Activated naive CD4-positive, alpha-beta T cell treated with Interleukin-2 at 50 U/mL for 16 hours (primary cell): ENCODE results near the gene HASPIN.
"Not testable (repeated sequence)": the region's sequence is repeated elsewhere in the genome, so short reads cannot be mapped to it uniquely, and the experiment has no call there.

Source experiments
- DNase-seq: peaks from one replicate; pipeline ENCODE4 v3.0.0-alpha.2; 2020

Gene HASPIN

DNA sequence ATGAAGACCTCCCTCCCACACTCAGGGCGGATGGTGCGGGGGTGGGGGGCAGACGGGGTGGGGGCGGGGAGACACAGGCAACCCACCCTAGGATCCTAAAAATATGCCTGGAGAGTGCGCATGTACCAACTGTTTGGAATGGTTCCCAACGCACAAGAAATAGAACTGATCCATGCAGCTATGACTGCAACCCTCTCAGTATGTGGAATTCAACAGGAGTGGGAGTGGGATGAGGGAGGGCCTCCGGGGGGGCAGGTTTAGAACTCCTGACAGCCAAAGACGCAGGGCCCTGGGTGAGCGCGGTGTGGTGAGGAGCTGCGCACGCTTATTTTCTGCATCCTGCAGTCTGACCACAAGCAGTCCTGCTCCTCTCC lies 26.6 kb upstream of the HASPIN start:
- DNase-seq: no peak

DNA sequence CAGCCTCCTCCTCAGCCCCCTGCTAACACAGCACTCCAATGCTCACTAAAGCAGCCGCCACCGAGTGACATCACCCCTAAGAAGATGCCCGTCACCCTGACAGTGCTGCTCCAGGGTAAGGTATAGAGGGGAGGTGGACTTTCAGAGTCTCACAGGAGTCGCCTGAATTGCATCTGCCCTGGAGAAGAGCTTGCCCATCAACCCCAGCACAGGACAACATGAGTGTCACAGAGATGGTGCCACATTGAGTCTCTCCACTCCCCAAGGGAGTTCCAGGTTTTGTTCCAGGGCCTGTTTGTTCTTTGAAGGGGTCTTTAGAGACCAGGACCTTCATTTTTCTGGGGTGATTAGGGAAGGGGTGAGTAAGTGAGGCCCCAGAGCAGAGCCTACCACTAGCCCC lies 25.6 kb upstream of the HASPIN start:
- no peak for DNase-seq

DNA sequence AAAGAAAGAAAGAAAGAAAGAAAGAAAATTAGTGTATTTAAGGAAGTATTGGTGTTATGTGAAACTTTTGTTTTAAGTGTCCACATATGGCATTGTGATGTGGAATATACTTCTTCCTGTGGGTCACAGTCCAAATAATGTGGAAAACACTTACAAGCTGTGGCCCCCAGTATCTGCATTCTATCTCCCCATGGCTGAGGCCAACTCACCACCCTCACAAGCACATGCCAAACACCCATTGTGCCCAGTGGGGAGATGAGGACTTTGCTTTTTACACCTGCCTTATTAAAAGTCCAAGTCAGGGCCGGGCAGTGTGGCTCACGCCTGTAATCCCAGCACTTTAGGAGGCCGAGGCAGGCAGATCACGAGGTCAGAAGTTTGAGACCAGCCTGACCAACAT lies 23.8 kb upstream of the HASPIN start:
- no peak for DNase-seq

DNA sequence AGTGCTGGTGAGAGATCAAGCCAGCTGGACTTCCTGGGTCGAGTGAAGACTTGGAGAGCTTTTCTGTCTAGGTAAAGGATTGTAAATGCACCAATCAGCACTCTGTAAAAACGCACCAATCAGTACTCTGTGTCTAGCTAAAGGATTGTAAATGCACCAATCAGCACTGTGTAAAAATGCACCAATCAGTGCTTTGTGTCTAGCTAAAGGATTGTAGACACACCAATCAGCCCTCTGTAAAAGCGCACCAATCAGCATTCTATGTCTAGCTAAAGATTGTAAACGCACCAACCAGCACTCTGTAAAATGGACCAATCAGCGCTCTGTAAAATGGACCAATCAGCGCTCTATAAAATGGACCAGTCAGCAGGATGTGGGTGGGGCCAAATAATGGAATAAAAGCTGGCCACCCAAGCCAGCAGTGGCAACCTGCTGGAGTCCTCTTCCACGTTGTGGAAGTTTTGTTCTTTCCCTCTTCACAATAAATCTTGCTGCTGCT lies 21.6 kb upstream of the HASPIN start:
- not testable (repeated sequence) for DNase-seq

DNA sequence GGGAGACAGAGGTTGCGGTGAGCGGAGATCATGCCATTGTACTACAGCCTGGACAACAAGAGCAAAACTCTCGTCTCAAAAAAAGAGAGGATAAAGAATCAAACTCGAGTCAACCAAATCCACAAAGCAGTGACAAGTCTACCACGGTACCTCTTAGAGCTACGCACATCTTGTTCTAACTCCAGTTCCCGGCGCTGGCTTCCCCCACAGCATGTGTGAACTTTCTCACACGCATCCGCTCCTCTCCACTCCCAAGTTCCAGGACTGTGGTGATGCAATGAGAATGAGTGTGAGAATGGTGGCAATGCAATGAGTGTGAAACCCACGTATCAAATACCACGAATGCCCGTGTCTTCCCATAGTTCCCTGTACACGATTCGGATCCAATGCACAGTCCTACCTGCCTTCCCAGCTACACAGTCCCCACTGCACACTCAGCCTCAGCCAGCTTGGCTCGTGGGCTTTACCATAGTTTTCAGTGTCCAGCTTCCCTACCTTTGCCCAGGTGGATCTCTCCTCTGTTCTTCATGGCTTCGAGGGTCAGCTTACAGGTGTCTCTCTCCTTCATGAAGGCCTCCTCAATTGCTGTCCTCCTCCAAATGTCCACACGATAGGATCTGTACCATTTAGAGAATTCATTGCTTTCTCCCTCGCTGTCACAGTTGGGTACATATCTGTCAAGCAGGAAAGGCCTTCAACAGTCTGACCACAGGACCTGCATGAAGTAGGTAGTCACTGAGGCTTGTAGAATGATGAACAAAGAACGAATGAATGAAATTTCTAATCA lies 18.6 kb upstream of the HASPIN start:
- DNase-seq: no peak

DNA sequence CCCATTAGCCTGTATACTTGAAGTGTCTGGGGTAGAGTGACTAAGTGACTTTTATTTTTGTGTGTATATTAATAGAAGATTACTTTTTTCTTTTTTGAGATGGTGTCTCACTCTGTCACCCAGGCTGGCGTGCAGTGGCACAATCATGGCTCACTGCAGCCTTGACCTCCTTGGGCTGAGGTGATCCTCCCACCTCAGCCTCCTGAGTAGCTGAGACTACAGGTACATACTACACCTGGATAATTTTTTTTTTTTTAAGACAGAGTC lies 18.1 kb upstream of the HASPIN start:
- DNase-seq: not testable (repeated sequence)

DNA sequence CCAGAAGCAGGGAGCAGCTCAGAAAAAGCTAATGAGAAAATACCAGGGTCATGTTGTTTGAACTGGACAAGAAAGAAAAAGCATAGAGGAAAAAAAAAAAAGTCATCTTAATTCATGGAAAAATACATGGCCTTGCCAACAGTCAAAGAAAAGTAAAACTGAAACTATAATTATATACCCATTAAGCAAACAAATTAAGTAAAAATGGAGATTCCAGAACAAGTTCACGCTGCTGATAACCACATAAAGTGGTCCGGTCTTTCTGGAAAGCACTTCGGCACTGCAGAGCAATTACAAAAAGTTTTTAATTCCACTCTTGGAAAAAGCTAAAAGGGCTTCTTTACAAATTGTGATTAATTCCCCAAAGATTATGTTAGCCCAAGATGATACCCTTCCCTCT lies 15.3 kb upstream of the HASPIN start:
- DNase-seq: no peak

DNA sequence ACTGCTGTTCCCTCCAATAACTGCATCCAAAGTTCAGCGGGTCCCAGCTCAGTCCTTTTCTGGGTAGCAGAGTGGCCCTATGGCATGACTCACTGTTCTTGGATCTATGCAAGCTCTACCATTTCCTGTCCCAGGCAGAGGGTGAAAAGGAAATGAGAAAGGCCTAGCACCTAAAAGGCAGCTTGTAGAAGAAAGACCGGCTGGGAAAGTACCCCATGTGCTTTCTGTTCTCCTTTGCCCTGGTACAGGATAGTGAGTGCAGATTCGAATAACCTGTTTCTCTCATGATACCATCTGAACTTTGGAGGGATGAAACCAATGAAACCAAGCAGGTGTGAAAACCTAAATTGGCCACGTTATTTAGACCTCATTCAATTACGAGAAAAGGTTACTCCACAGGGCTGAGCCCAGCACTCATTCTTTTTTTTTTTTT lies 12.7 kb upstream of the HASPIN start:
- DNase-seq: peak; percentile 72

DNA sequence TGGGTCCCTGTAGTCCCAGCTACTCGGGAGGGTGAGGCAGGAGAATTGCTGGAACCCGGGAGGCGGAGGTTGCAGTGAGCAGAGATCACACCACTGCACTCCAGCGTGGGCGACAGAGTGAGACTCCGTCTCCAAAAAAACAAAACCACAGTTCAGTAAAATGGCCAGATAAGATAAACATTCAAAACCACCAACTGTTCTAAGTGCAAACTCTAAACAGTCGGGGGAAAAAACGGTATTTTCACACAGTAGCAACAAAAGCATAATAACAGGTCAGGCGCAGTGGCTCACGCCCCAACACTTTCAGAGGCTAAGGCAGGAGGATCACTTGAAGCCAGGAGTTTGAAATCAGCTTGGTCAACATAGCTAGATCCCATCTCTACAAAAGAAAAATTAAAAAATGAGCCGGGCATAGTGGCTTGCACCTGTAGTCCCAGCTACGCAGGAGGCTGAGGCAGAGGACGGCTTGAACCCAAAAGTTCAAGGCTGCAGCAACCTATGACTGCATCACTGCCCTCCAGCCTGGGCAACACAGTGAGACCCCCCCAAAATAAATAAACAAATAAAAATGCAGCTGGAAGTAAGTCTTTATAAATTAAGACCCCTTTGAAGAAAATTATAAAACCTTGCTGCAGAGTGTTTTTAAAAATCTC lies 10.8 kb upstream of the HASPIN start:
- peak; percentile 21 for DNase-seq

DNA sequence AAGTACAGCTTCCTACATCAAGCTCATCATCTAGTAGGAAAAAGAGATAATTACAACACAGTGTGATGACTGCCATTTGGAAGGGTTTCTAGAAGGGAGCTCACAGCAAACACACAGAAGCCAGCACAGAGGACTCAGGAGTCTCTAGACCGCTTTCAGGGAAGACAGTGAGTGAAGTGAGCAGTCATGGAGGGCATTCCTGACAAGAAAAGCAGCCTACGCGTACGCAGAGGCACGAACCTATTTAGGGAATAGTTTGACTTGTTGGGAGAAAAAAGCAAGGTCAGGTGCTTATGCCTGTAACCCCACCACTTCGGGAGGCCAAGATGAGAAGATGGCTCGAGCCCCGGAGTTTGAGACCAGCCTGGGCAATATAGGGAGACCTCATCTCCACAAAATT lies 8.4 kb upstream of the HASPIN start:
- no peak for DNase-seq

DNA sequence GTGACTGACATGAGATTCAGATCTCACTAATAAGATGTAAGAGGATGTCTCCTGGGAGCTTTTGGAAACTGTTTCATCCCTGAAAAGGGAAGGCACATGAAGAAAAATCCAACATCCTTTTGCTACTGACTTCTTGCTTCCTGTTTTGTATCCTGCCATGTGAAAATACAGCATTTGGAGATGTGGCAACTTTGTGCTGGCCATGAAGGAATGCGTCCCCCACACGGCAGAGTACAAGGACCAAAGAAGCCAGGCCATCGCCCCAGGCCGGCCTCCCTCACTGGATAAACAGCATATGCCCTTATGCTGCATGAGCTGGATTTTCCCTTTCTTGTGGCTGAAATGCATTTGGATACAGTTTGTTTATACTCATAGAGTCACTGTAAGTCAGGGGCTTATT lies 5.5 kb upstream of the HASPIN start:
- no peak for DNase-seq

DNA sequence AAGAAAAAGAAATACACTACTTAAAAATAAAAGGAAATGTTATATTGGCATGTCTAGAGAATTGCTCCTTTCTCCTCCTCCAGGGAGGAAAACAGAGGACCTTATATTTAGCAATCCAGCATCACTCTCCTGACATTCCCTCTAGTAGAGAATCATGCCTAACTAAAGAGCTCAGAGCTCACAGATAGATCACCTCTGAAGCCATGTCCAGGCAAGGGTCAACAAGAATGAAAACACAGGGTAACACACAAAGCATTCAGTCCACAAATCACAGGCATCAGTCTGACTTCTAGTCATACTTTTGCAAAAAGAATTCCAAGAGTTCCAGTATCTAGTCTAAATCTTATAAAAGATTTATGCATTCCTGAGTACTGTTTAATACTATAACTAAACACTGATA lies 4.4 kb upstream of the HASPIN start:
- DNase-seq: no peak

DNA sequence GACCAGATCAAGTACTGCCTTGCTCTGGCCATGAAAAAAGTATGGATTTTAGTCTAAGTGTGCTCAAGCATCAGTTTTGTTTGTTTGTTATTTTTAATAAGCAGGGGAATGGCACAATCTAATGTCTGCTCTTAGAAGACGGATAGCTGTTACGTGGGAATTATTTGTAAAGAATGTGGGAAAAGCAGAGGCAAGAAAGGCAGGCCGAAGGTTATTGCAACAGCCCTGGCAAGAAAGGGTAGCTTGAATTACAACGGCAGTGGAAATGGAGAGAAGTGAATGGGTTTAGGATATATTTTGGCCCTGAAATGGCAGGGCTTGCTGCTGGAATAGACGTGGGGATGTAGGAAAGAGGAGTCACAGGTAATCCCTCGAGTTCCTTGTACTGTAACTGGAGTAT lies 987 bp upstream of the HASPIN start:
- DNase-seq: no peak

DNA sequence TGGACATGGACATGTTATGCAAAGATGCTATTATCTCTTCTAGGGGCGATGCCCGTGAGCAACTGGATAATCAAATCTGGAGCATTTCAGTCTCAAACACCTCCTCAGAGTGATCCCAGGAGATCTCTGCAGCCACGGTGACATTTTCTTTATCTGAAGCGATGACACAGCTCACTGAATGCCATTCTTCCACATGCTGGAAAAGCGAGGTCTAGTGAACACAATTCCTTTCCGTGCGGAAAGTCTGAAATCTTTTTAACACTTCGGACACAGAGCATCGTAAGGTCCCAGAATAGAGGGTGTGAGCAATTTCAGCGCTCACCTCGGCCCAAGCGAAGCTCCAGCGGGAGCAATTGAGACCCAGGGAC lies 531 bp upstream of the HASPIN start:
- no peak for DNase-seq

DNA sequence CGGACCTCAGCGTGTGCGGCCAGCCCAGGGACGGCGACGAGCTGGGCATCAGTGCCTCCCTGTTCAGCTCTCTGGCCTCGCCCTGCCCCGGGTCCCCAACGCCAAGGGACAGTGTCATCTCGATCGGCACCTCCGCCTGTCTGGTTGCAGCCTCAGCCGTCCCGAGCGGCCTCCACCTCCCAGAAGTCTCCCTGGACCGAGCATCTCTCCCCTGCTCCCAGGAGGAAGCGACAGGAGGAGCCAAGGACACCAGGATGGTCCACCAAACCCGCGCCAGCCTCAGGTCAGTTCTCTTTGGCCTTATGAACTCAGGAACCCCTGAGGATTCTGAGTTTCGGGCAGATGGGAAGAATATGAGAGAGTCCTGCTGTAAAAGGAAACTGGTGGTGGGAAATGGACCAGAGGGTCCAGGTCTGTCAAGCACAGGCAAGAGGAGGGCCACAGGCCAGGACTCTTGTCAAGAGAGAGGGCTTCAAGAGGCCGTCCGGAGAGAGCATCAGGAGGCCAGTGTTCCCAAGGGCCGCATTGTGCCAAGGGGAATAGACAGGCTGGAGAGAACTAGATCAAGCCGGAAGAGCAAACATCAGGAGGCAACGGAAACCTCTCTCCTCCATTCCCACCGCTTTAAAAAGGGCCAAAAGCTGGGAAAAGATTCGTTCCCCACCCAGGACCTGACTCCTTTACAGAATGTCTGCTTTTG lies 825 bp downstream of the HASPIN start:
- no peak for DNase-seq

DNA sequence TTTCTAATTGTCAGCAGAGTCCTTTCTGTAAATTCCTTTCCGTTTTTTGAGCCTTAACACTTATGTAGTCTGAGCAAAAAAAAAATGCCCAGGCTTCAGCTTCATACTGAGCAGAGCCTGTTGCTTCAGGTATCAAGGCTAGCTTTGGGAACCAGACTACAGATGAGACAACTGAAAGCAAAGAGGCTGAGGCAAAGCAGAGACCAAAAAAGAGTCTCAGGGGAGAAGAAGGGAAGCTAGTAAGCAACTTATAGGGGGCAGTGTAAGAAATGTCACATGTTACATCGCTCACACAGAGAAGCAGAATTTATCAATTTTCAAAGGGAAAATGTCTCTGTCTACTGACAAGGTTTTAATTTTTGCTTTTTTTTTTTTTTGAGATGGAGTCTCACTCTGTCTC lies 3.3 kb downstream of the HASPIN start:
- no peak for DNase-seq

DNA sequence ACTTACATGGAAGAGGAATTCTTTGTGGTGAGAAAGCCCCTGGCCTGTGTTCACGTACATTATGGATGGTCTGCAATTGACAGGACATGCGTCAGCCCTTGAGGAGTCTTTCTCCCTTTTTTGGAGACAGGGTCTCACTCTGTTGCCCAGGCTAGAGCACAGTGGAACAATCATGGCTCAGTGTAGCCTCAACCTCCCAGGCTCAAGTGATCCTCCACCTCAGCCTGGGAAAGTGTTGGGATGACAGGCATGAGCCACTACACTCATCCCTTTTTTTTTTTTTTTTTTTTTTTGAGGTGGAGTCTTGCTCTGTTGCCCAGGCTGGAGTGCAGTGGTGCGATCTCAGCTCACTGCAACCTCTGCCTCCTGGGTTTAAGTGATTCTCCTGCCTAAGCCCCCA lies 4.4 kb downstream of the HASPIN start:
- not testable (repeated sequence) for DNase-seq

DNA sequence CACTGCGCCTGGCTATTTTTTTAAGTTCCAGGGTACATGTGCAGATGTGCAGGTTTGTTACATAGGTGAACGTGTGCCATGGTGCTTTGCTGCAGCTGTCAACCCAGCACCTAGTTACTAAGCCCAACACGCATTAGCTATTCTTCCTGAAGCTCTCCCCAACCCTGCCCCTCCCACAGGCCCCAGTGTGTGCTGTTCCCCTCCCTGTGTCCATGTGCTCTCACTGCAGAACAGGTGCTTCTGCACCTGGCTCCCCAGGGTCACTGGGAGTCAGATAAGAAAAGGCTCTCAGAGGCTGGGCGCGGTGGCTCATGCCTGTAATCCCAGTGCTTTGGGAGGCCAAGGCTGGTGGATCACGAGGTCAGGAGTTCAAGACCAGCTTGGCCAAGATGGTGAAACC lies 6.2 kb downstream of the HASPIN start:
- DNase-seq: no peak

DNA sequence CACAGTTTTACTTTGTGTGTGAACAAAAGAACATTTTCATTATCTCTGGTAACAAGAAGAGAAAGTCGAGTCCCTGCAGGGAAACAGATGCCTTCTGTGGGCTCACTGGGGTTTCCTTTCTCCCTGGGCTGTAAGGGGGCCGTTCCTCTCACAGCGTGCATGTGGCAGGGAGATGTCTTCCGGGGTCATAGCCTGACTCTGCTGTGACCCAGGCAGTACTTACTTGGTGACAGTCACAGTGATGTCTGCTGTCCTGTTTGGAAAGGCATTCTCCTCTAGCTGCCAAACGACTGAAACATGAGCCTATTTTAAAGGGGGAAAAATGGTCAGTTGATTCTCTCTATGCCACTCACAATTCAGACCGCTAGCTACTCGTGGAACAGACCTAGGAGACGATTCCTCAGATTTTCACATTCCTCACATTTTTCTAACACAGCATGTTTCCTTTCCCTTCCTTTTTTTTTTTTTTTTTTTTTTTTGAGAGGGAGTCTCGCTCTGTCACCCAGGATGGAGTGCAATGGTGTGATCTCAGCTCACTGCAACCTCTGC lies 7.3 kb downstream of the HASPIN start:
- no peak for DNase-seq

DNA sequence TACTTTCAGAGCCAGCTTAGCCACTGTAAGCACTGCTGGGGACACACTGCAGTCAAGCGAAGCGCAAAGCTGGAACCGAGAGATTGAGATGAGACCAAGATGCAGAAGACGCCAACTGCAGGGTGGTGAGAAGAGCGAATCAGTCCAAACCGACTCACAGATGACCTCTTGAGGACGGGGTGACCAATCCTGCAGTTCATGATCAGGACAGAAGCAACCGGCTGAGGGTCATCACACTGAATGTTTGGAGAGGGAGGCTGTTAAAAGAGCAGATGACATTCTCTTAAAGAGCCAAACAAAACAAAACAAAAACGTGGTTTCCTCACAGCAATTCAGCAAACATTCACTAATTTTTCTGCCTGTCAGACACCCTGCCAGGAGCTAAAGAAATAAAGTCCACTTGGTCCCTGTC lies 8.5 kb downstream of the HASPIN start:
- DNase-seq: no peak

DNA sequence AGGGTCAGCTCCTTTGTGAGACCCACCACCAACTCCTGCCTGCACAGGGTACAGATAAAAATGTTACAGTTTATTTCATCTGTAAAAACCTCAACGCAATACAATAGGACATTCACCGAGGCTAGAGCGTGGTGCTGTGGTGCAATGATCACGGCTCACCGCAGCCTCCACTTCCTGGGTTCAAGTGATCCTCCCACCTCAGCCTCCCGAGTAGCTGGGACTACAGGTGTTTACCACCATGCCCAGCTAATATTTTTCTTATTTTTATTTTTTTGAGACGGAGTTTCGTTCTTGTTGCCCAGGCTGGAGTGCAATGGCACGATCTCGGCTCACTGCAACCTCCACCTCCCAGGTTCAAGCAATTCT lies 11.2 kb downstream of the HASPIN start:
- DNase-seq: not testable (repeated sequence)

DNA sequence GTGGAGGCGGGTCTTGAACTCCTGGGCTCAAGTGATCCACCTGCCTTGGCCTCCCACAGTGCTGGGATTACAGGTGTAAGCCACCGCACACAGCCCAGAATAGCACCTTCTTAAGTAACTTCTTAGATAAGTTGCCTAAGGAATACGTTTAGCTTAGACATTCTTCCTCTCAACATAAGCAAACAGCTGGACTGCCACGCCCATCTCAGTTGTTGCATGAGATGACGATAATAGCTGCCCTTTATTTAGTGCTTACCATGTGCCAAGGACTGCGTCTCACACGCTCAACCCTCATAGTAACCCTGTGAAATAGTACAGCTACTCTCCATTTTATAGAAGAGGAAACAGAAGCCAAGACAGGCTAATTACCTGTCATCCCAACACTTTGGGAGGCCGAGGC lies 11.8 kb downstream of the HASPIN start:
- no peak for DNase-seq

DNA sequence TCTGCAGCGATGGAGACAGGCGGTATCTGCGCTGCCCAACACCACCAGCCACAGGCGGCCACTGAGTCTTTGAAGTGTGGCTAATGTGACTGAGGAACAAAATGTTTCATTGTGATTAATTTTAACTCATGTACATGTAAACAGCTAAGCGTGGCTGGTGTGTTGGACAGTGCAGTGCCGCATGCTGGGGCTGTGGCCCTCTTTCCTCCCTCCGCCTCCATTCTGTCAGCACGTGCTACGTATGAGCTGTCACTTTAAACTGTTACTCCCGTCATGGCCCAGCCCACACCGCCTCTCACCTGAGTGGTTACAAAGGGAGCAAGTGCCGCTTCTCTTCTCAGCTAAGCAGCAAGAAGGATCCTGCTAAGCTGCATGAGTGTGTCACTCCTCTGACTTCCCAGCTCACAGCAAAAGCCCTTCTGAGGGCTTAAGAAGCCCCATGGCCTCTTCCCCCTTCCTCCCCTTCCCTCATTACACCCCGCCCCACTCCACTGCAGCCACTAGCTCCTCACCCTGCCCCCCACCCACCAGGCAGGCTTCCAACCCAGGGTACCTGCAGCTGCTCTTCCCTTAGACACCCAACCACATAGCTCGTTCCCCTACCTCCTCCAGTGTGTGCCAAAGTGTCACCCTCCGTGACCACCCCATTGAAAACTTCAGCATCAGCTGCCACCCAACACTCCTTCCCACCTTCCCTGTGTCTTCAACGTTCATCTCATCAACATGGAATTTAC lies 15.0 kb downstream of the HASPIN start:
- DNase-seq: peak; percentile 76
